Astrocyte (in vitro differentiated cells and primary cell): ENCODE data around the gene UBL4A. TPM values are rescaled to one million over a fixed set of nuclear protein-coding genes. Genes with fewer than 3 reads are reported as not detected.

Experiments used
- DNase-seq: peaks from one replicate; pipeline ENCODE4 v3.0.0-alpha.2; 2010; ENCODE audit warnings: low read depth
- FAIRE-seq: peaks from 2 replicates; lab custom pipeline; 2011; peaks lifted over from hg19 to GRCh38; lab: Jason Lieb, UNC
- H2AFZ ChIP-seq: 2 replicates; pipeline ENCODE4 v1.6.0; 2012; ENCODE audit warnings: low read depth, low read length, inconsistent platforms
- H3K27ac ChIP-seq: 2 replicates; pipeline ENCODE4 v1.5.1; 2011; ENCODE audit warnings: low read depth, low read length, inconsistent platforms
- H3K27me3 ChIP-seq: 2 replicates; pipeline ENCODE4 v1.6.0; 2011; ENCODE audit warnings: low read length, inconsistent platforms; ENCODE audit not compliant: insufficient read depth
- H3K36me3 ChIP-seq: 2 replicates; pipeline ENCODE4 v1.5.1; 2011; ENCODE audit warnings: low read length, inconsistent platforms; ENCODE audit not compliant: insufficient read depth
- H3K4me1 ChIP-seq: 2 replicates; pipeline ENCODE4 v1.5.1; 2011; ENCODE audit warnings: low read length, inconsistent platforms; ENCODE audit not compliant: insufficient read depth
- H3K4me2 ChIP-seq: 2 replicates; pipeline ENCODE4 v1.6.0; 2012; ENCODE audit warnings: low read length, inconsistent platforms
- H3K4me3 ChIP-seq: 2 replicates; pipeline ENCODE4 v1.5.1; 2011; ENCODE audit warnings: low read depth, mild to moderate bottlenecking, low read length, inconsistent platforms; ENCODE audit not compliant: insufficient read depth
- H3K79me2 ChIP-seq: 2 replicates; pipeline ENCODE4 v1.6.0; 2012; ENCODE audit warnings: mild to moderate bottlenecking, low read length, inconsistent platforms; ENCODE audit not compliant: insufficient read depth
- H3K9ac ChIP-seq: 2 replicates; pipeline ENCODE4 v1.6.0; 2012; ENCODE audit warnings: mild to moderate bottlenecking, low read length, inconsistent platforms
- H3K9me3 ChIP-seq: 2 replicates; pipeline ENCODE4 v1.5.1; 2012; ENCODE audit warnings: low read depth, mild to moderate bottlenecking, low read length, inconsistent platforms; ENCODE audit not compliant: insufficient read depth
- H4K20me1 ChIP-seq: 2 replicates; pipeline ENCODE4 v1.6.0; 2012; ENCODE audit warnings: low read length, inconsistent platforms; ENCODE audit not compliant: insufficient read depth
- H3K27ac Mint-ChIP-seq: one replicate; pipeline ENCODE4 v1.8.0; 2021; ENCODE audit warnings: mild to moderate bottlenecking, mixed read lengths; ENCODE audit not compliant: unreplicated experiment
- H3K27me3 Mint-ChIP-seq: one replicate; pipeline ENCODE4 v1.8.0; 2021; ENCODE audit warnings: low read depth, mixed read lengths; ENCODE audit not compliant: unreplicated experiment
- H3K36me3 Mint-ChIP-seq: one replicate; pipeline ENCODE4 v1.8.0; 2021; ENCODE audit warnings: low read depth, mixed read lengths; ENCODE audit not compliant: unreplicated experiment
- H3K4me1 Mint-ChIP-seq: one replicate; pipeline ENCODE4 v1.8.0; 2021; ENCODE audit warnings: low read depth, mixed read lengths; ENCODE audit not compliant: unreplicated experiment
- H3K4me3 Mint-ChIP-seq: one replicate; pipeline ENCODE4 v1.8.0; 2021; ENCODE audit warnings: mild to moderate bottlenecking, moderate library complexity, mixed read lengths; ENCODE audit not compliant: unreplicated experiment
- H3K9me3 Mint-ChIP-seq: one replicate; pipeline ENCODE4 v1.8.0; 2021; ENCODE audit warnings: mild to moderate bottlenecking, mixed read lengths; ENCODE audit not compliant: unreplicated experiment
- EZH2 ChIP-seq: IDR thresholded peaks from 2 replicates; pipeline ENCODE4 v1.6.1; 2012; ENCODE audit warnings: mild to moderate bottlenecking, low read length, inconsistent platforms; ENCODE audit not compliant: insufficient read depth
- total RNA-seq: library from RNA; stranded (reverse); gene quantifications from 2 replicates; pipeline ENCODE4 v1.2.1, GENCODE V29; 2021
- TF ChIP-seq, protein P1 (sequence below): IDR thresholded peaks from 2 replicates; pipeline ENCODE4 v1.5.1; 2011; ENCODE audit warnings: low read depth, mild to moderate bottlenecking, inconsistent platforms, low read length, moderate library complexity; ENCODE audit not compliant: insufficient read depth

The UBL4A gene
- total RNA-seq, 1 donor from 2014 or later = 25.8 TPM

DNA sequence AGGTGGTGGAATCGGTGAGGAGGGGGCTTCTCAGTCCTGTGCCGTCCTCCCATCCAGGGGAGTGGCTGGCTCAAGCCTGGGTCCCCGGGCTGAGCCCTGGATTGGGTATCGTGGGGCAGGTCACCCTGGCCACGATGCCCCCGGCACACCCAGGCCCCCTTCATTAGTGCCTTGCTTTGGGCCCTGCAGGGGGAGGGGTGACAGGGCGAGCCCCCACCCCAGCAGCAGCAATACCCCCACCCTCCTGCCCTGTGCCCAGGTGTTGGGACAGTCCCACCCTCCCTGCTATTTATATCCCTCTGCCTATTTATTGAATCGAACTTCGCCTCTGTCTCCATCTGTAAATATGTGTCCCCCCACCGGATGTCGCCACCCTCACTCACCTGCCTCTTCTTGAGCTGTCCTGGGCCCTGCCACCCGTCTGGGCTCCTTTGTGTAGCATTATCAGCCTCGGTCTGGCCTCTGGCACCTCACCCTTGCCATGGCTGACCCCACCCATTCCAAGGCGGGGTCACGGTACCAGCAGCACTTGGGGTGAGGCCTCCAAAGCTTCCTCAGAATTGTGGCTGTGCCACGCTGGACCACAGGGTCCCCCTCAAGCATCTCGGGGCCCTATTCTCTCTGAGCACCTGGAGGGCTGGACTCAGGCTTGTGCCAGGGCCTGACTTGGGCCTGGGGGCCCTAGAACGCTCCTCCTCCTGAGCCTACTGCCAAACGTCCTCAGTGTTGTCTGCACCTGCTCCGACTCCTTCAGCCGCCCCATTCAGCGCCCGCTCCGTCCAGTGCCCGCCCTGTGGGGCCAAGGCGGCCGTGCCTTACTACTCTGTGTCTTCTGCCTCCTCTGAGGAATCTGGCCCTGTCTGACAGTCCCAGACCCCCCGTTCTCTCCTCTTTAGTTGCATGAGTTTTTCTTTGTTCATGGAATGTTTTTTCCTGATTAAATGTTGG is 13.5 kb downstream of the UBL4A start:
- peak overlapping the region; percentile 9 for H3K27ac Mint-ChIP-seq
- no peaks in the 10 kb centered on the region for H3K36me3 Mint-ChIP-seq
- no peak overlapping the region for H3K27ac ChIP-seq
- H3K27me3 Mint-ChIP-seq = no peaks in the 10 kb centered on the region
- H3K36me3 ChIP-seq = peaks cover 2% of the 10 kb centered on the region
- no peaks in the 10 kb centered on the region for H3K9me3 ChIP-seq
- peaks cover 7% of the 10 kb centered on the region for H4K20me1 ChIP-seq
- no peaks in the 10 kb centered on the region for H3K9me3 Mint-ChIP-seq
- H3K4me3 ChIP-seq = no peak overlapping the region
- no peak overlapping the region for H3K9ac ChIP-seq
- FAIRE-seq (no peak), DNase-seq (no peak)
- no peaks in the 10 kb centered on the region for H3K79me2 ChIP-seq
- TF ChIP-seq, protein P1, sequence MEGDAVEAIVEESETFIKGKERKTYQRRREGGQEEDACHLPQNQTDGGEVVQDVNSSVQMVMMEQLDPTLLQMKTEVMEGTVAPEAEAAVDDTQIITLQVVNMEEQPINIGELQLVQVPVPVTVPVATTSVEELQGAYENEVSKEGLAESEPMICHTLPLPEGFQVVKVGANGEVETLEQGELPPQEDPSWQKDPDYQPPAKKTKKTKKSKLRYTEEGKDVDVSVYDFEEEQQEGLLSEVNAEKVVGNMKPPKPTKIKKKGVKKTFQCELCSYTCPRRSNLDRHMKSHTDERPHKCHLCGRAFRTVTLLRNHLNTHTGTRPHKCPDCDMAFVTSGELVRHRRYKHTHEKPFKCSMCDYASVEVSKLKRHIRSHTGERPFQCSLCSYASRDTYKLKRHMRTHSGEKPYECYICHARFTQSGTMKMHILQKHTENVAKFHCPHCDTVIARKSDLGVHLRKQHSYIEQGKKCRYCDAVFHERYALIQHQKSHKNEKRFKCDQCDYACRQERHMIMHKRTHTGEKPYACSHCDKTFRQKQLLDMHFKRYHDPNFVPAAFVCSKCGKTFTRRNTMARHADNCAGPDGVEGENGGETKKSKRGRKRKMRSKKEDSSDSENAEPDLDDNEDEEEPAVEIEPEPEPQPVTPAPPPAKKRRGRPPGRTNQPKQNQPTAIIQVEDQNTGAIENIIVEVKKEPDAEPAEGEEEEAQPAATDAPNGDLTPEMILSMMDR = no peak
- TF ChIP-seq EZH2 = no peak
- no peak overlapping the region for H3K4me2 ChIP-seq
- H3K27me3 ChIP-seq = no peaks in the 10 kb centered on the region
- H3K4me1 ChIP-seq = no peaks in the 10 kb centered on the region
- no peaks in the 10 kb centered on the region for H3K4me1 Mint-ChIP-seq
- H2AFZ ChIP-seq = no peak overlapping the region
- peak overlapping the region; percentile 14 for H3K4me3 Mint-ChIP-seq

DNA sequence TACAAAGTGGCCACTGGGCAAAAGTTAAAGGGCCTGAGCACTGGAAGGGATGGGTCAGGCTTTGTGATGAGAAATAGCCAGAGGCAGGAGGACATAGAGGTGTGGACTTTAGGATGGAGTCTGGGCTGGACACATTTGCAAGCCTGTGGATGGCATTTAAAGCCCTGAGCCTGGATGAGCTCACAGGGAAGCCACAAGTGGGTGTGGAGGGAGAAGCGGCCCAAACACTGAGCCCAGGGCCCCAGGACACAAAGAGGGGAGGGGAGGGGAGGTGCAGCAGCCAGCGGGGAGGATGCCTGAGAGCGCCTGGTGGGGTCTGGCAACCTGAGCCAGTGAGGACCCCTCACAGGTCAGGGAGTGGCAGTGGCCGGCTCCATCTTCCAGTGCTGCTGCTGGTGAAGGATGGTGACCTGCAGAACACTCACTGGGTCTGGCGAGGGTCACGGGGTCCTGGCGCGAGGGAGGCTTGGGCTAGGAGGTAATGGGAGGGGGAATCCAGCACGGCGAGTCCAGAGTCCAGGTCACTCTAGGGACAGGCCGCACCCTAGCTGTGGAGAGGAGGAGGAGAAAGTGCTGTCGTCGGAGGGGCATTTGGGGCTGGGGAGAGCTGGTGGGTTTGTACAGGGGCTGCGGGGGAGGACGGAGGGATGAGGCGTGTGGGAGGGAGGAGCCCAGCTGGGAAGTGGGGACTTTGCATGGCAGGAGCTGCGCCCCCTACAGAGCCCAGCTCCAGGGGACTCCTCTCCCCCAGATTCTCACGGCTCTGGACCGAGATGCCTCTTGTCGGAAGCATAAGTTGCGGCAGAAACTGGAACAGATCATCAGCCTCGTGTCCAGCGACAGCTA is 14.4 kb downstream of the UBL4A start:
- H3K9me3 Mint-ChIP-seq = no peaks in the 10 kb centered on the region
- H3K79me2 ChIP-seq = no peaks in the 10 kb centered on the region
- H3K4me1 Mint-ChIP-seq = no peaks in the 10 kb centered on the region
- FAIRE-seq (no peak), DNase-seq (no peak)
- H3K4me2 ChIP-seq = no peak overlapping the region
- H3K27ac Mint-ChIP-seq = no peak overlapping the region
- H3K27me3 Mint-ChIP-seq = no peaks in the 10 kb centered on the region
- no peaks in the 10 kb centered on the region for H3K9me3 ChIP-seq
- TF ChIP-seq, protein P1 = no peak
- no peak for TF ChIP-seq EZH2
- H3K27ac ChIP-seq = no peak overlapping the region
- H3K9ac ChIP-seq = no peak overlapping the region
- no peak overlapping the region for H3K4me3 Mint-ChIP-seq
- no peak overlapping the region for H2AFZ ChIP-seq
- peaks cover 2% of the 10 kb centered on the region for H3K36me3 ChIP-seq
- no peak overlapping the region for H3K4me3 ChIP-seq
- H3K27me3 ChIP-seq = no peaks in the 10 kb centered on the region
- H4K20me1 ChIP-seq = peaks cover 7% of the 10 kb centered on the region
- no peaks in the 10 kb centered on the region for H3K4me1 ChIP-seq
- no peaks in the 10 kb centered on the region for H3K36me3 Mint-ChIP-seq
